Peyer's patch (tissue), 4 donors: Measurements from ENCODE around the gene ZNF33A. TPM values are rescaled to one million over a fixed set of nuclear protein-coding genes. Genes with fewer than 3 reads are reported as not detected.

Source experiments
- DNase-seq, 3 donors: peaks; one replicate each; pipeline ENCODE4 v3.0.0-alpha.2; 2017 to 2019
- H3K27ac ChIP-seq, 4 donors: fragments of 200-600 bp; sonication (generic); one replicate each; pipeline ENCODE4 v1.5.1; 2016 to 2019
- H3K27me3 ChIP-seq, 2 donors: fragments of 200-600 bp; sonication (generic); one replicate each; pipeline ENCODE4 v1.5.1; 2019
- H3K36me3 ChIP-seq, 3 donors: fragments of 200-600 bp; sonication (generic); one replicate each; pipeline ENCODE4 v1.5.1; 2016 to 2019
- H3K4me1 ChIP-seq, 4 donors: fragments of 200-600 bp; sonication (generic); one replicate each; pipeline ENCODE4 v1.5.1; 2016 to 2019
- H3K4me3 ChIP-seq, 4 donors: fragments of 200-600 bp; sonication (generic); 1 replicate in 3 of 4; 2 replicates in 1 of 4; pipeline ENCODE4 v1.5.1; 2016 to 2019; ENCODE audit warnings: mild to moderate bottlenecking in 1 of 4
- H3K9me3 ChIP-seq, 4 donors: fragments of 200-600 bp; sonication (generic); one replicate each; pipeline ENCODE4 v1.5.1; 2016 to 2019; ENCODE audit warnings: mild to moderate bottlenecking in 1 of 4
- CTCF ChIP-seq, 6 experiments: fragments of 450-650 bp in 4 of 6; fragments of 200-600 bp in 2 of 6; sonication (generic) in 1 of 6; IDR thresholded peaks; one replicate each; pipeline ENCODE4 v1.5.1; 2017 to 2019; ENCODE audit warnings: antibody characterized with exemption in 6 of 6, mild to moderate bottlenecking in 3 of 6, moderate library complexity in 1 of 6
- POLR2A ChIP-seq, 2 donors: fragments of 450-650 bp; IDR thresholded peaks; one replicate each; pipeline ENCODE4 v1.5.1; 2017; ENCODE audit warnings: antibody characterized with exemption in 2 of 2, mild to moderate bottlenecking in 2 of 2, moderate library complexity in 2 of 2
- total RNA-seq, 4 donors: library from RNA; depleted of rRNA; stranded (reverse); fragments of >200 nt; gene quantifications; one replicate each; pipeline ENCODE4 v1.1.0, GENCODE V29; 2016

The ZNF33A gene
- total RNA-seq, 4 donors from 2014 or later = 33.8 to 62.3 (median 37.4) TPM

DNA sequence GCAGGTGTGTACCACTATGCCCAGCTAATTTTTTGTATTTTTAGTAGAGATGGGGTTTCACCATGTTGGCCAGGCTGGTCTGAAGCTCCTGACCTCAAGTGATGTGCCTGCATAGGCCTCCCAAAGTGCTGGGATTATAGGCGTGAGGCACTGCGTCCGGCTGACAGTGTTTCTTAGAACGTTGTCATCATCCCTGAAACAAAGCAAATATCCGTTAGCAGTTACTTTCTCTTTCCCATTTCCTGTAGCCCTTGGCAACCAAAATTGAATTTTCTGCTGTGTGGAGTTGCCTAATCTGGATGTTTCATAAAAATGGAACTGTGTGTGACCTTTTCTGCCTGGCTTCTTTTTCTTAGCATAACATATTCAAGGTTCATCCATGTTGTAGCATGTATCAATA, 22.4 kb downstream of the ZNF33A start:
- H3K36me3 ChIP-seq = peaks cover 0 to 67% (median 0%) of the 10 kb centered on the region in 3 donors
- no peaks in the 10 kb centered on the region for H3K27me3 ChIP-seq
- TF ChIP-seq CTCF (IDR thresholded peaks at IDR 0.05) = no peak
- no peak for TF ChIP-seq POLR2A (IDR thresholded peaks at IDR 0.05)
- no peaks in the 10 kb centered on the region for H3K4me1 ChIP-seq
- H3K9me3 ChIP-seq = no peaks in the 10 kb centered on the region
- H3K27ac ChIP-seq = peak overlapping the region in 1 of 4 donors; percentile 9
- no peak overlapping the region for H3K4me3 ChIP-seq
- DNase-seq = no peak

DNA sequence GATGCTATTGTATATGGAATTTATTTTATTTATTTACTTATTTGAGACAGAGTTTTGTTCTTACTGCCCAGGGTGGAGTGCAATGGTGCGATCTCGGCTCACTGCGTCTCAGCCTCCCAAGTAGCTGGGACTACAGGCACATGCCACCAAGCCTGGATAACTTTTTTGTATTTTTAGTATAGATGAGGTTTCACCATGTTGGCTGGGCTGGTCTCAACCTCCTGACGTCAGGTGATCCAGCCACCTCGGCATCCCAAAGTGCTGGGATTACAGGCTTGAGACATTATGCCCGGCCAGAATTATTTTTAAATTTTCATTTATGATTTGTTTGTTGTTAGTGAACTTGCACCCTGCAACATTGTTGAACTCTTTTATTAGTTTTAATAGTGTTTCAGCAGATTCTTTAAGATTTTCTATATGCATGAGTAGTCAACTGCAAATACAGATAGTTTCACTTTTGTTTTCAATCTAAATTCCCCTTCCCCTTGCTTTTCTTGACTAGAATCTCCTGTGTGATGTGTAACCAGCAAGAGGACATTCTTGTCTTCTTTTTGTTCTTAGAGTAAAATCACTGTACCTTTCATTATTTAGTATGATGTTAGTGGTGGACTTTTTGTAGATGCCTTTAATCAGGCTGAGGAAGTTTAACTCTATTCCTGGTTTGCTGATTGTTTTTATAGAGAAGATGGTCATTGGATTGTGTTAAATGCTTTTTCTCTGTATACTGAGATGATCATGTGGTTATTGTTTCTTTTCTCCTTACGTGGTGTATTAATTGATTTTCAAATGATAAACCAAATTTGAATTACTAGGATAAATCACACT, 27.8 kb downstream of the ZNF33A start:
- Histone ChIP-seq H3K9me3 (no peaks in the 10 kb centered on the region), H3K27me3 (no peaks in the 10 kb centered on the region), H3K4me3 (peak overlapping the region in 2 of 4 donors; percentile 2 to 6), H3K36me3 (peaks cover 0 to 46% (median 0%) of the 10 kb centered on the region in 3 donors), H3K4me1 (no peaks in the 10 kb centered on the region), H3K27ac (peak overlapping the region in 1 of 4 donors; percentile 2)
- TF ChIP-seq POLR2A (IDR thresholded peaks at IDR 0.05) (no peak), CTCF (IDR thresholded peaks at IDR 0.05) (no peak)
- peak in 1 of 3 donors; percentile 20 for DNase-seq

DNA sequence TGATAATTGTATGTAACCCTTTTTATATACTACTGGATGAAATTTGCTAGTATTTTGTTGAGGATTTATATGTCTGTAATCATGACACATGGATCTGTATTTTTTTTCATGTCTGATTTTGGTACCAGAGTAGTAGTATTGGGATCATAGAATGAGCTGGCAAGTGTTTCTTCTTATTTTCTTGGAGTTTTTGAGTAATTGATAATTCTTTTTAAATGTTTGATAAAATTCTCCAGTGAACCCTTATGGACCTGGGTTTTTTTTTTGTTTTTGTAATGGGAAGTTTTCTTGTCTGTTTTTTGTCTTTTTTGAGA, 28.4 kb downstream of the ZNF33A start:
- Histone ChIP-seq H3K4me3 (no peak overlapping the region), H3K9me3 (no peaks in the 10 kb centered on the region), H3K27ac (no peak overlapping the region), H3K4me1 (no peaks in the 10 kb centered on the region), H3K36me3 (peaks cover 0 to 46% (median 0%) of the 10 kb centered on the region in 3 donors), H3K27me3 (no peaks in the 10 kb centered on the region)
- DNase-seq = no peak
- TF ChIP-seq POLR2A (IDR thresholded peaks at IDR 0.05) (no peak), CTCF (IDR thresholded peaks at IDR 0.05) (no peak)

DNA sequence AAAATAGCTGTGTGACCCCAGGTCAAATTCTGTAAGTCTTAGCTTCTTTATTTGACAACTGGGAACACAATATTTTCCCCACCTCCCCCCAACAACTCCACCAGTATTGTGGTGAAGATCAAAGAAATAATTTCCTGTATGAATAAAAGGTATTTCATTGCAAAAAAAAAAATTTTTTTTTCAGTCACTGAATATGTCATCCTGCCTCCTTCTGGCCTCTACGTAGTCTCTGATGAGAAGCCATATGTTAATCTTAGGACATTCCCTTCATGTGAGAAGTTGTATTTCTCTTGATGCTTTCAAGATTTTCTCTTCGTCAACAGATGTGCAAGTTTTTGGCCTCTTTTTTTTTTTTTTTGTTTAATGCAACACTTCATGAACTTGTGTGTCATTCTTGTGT, 33.0 kb downstream of the ZNF33A start:
- H3K27ac ChIP-seq = no peak overlapping the region
- H3K27me3 ChIP-seq = no peaks in the 10 kb centered on the region
- no peaks in the 10 kb centered on the region for H3K9me3 ChIP-seq
- H3K4me1 ChIP-seq = no peaks in the 10 kb centered on the region
- H3K36me3 ChIP-seq = peaks cover 0 to 43% (median 0%) of the 10 kb centered on the region in 3 donors
- TF ChIP-seq POLR2A (IDR thresholded peaks at IDR 0.05) (no peak), CTCF (IDR thresholded peaks at IDR 0.05) (no peak)
- H3K4me3 ChIP-seq = no peak overlapping the region
- no peak for DNase-seq

GRCh38 chr10:38045129-38045528, 34.7 kb downstream of the ZNF33A start:
- no peak for DNase-seq
- Histone ChIP-seq H3K4me3 (no peak overlapping the region), H3K27ac (no peak overlapping the region), H3K36me3 (peaks cover 0 to 46% (median 0%) of the 10 kb centered on the region in 3 donors), H3K27me3 (no peaks in the 10 kb centered on the region), H3K9me3 (no peaks in the 10 kb centered on the region), H3K4me1 (no peaks in the 10 kb centered on the region)
- TF ChIP-seq POLR2A (IDR thresholded peaks at IDR 0.05) (no peak), CTCF (IDR thresholded peaks at IDR 0.05) (no peak)
